ENCODE data around the gene KCNA4. TPM values are rescaled to one million over a fixed set of nuclear protein-coding genes. Genes with fewer than 3 reads are reported as not detected.
"Not testable (repeated sequence)": the region's sequence is repeated elsewhere in the genome, so short reads cannot be mapped to it uniquely, and the experiment has no call there.

Gene KCNA4
- total RNA-seq, 4 donors from 2014 or later: 0.23 to 0.56 TPM; not detected in 2

DNA sequence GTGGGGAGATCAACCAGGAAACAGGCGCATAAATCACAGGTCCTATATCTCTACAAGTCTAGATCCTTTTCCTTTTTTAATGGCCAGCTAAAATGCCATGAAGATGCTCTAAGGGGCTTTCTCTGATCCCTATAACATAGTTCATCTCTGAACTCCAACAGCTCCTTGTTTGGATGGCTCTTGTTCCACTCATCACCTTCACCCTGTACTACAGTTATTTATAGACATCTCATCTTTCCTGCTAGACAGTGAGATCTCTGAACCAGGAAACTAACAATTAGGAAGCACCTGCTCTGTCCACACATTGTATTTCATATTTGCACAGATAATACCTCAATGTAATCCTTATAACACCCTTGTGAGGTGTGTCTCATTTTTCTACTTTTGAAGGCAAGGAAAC lies 31.6 kb downstream of the KCNA4 start:
- no peak for DNase-seq (ENCODE audit: low spot score in 2 of 2)
- intact Hi-C loops (cut with DNase I; ENCODE audit: low total_unique reads): no loop called here
- no peak for TF ChIP-seq CTCF (IDR thresholded peaks at IDR 0.05)
- no peak for TF ChIP-seq POLR2A (IDR thresholded peaks at IDR 0.05)
- no peak overlapping the region for H3K4me3 ChIP-seq (ENCODE audit: low read depth, poor library complexity, severe bottlenecking)
- WGBS, 2 donors: 85 to 90% methylated on average over 1 of the region's 1 CpG

- DNase-seq (ENCODE audit: low spot score in 2 of 2): no peak
- no peak overlapping the region for H3K4me3 ChIP-seq (ENCODE audit: low read depth, poor library complexity, severe bottlenecking)
- TF ChIP-seq CTCF (IDR thresholded peaks at IDR 0.05): no peak
- no peak for TF ChIP-seq POLR2A (IDR thresholded peaks at IDR 0.05)
- 84 to 89% methylated on average over 4 of the region's 4 CpGs for WGBS, 2 donors
- intact Hi-C loops (cut with DNase I; ENCODE audit: low total_unique reads): no loop called here
Observed at GRCh38 chr11:29984544-29984943, 32.3 kb downstream of the KCNA4 start.

DNA sequence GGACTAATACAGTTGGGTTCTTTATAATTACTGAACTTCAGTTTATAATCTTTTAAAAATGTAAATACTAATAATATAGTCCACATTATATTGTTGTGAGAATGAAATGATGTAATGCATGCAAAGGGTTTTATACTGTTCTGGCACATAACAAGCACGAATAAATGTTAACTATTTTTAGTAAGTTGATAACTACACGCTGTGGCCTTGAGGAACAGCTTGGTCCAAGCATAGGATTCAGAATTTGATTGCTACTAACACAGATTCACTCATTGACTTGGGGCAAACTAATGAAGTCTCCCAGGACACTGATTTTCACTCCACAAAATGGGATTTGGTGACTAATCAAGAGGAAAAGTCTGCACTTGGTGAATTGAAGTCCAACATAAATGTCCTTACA lies 38.3 kb downstream of the KCNA4 start:
- intact Hi-C loops (cut with DNase I; ENCODE audit: low total_unique reads): no loop called here
- WGBS, 2 donors: 65 to 66% methylated on average over 2 of the region's 2 CpGs

DNA sequence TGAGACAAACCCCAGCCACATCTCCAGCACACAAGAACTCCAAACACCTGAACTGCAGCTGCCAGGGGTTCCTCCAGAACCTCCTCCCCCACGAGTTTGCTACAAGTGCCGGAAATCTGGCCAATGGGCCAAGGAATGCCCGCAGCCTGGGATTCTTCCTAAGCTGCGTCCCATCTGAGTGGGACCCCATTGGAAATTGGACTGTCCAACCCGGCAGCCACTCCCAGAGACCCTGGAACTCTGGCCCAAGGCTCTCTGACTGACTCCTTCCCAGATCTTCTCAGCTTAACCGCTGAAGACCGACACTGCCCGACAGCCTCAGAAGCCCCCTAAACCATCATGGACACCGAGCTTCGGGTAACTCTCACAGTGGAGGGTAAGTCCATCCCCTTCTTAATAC lies 41.2 kb downstream of the KCNA4 start:
- H3K4me3 ChIP-seq (ENCODE audit: low read depth, poor library complexity, severe bottlenecking); DNase-seq (ENCODE audit: low spot score in 2 of 2); intact Hi-C loops (cut with DNase I; ENCODE audit: low total_unique reads): not testable (repeated sequence)
- WGBS, 2 donors: 90 to 91% methylated on average over 10 of the region's 10 CpGs

More for the DNA sequence above, 38.3 kb downstream of the KCNA4 start:
- DNase-seq (ENCODE audit: low spot score in 2 of 2): no peak
- no peak overlapping the region for H3K4me3 ChIP-seq (ENCODE audit: low read depth, poor library complexity, severe bottlenecking)
- no peak for TF ChIP-seq CTCF (IDR thresholded peaks at IDR 0.05)
- TF ChIP-seq POLR2A (IDR thresholded peaks at IDR 0.05): no peak

- TF ChIP-seq CTCF (IDR thresholded peaks at IDR 0.05) (no peak), POLR2A (IDR thresholded peaks at IDR 0.05) (no peak)
- WGBS, 2 donors: 58 to 65% methylated on average over 2 of the region's 2 CpGs
- DNase-seq (ENCODE audit: low spot score in 2 of 2): no peak
- no peak overlapping the region for H3K4me3 ChIP-seq (ENCODE audit: low read depth, poor library complexity, severe bottlenecking)
- intact Hi-C loops (cut with DNase I; ENCODE audit: low total_unique reads): no loop called here
Observed at GRCh38 chr11:29963796-29964195, 53.0 kb downstream of the KCNA4 start.

DNA sequence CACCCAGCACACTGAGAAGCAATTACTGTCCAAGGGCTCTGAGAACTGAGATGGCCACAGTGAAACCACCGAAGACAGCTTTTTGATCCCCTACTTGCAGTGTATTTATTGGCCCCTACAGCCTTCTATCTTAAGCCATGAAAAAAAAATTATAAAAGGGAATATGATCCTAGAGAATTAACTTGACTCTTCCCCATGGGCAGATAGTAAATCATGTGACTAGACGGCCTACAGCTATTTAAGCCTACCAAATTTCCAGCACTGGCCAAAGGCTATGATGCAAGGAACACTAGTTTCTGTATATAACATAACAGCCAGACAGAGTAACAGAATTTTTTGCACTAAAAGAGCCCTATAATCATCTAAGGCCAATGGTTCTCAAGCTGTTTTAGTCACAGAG lies 53.8 kb downstream of the KCNA4 start:
- no peak overlapping the region for H3K4me3 ChIP-seq (ENCODE audit: low read depth, poor library complexity, severe bottlenecking)
- no peak for TF ChIP-seq POLR2A (IDR thresholded peaks at IDR 0.05)
- TF ChIP-seq CTCF (IDR thresholded peaks at IDR 0.05): no peak
- 59 to 74% methylated on average over 2 of the region's 2 CpGs for WGBS, 2 donors
- no peak for DNase-seq (ENCODE audit: low spot score in 2 of 2)
- intact Hi-C loops (cut with DNase I; ENCODE audit: low total_unique reads): no loop called here
